Endodermal cell (in vitro differentiated cells): ENCODE results near the gene ABCB11. TPM values are rescaled to one million over a fixed set of nuclear protein-coding genes. Genes with fewer than 3 reads are reported as not detected.

Experiments used
- DNase-seq: peaks from one replicate; pipeline ENCODE4 v3.0.0-alpha.2; 2017
- H3K27ac ChIP-seq: 2 replicates; pipeline ENCODE4 v1.5.1; 2013; ENCODE audit warnings: mild to moderate bottlenecking, low read depth, low read length, moderate library complexity
- H3K27me3 ChIP-seq: 2 replicates; pipeline ENCODE4 v1.6.1; 2013; ENCODE audit warnings: mild to moderate bottlenecking, low read length, moderate library complexity; ENCODE audit not compliant: insufficient read depth, control insufficient read depth, poor library complexity, severe bottlenecking
- H3K36me3 ChIP-seq: 2 replicates; pipeline ENCODE4 v1.7.0; 2013; ENCODE audit warnings: mild to moderate bottlenecking, low read length, moderate library complexity; ENCODE audit not compliant: control insufficient read depth, insufficient read depth
- H3K4me1 ChIP-seq: one replicate; pipeline ENCODE4 v1.7.0; 2013; ENCODE audit warnings: low read length; ENCODE audit not compliant: control insufficient read depth, insufficient read depth
- H3K4me3 ChIP-seq: 2 replicates; pipeline ENCODE4 v1.5.1; 2013; ENCODE audit warnings: mild to moderate bottlenecking, low read length, moderate library complexity
- H3K9ac ChIP-seq: 2 replicates; pipeline ENCODE4 v1.6.1; 2013; ENCODE audit warnings: mild to moderate bottlenecking, low read length, moderate library complexity; ENCODE audit not compliant: poor library complexity, severe bottlenecking; ENCODE audit errors: extremely low read depth
- H3K9me3 ChIP-seq: 2 replicates; pipeline ENCODE4 v1.6.1; 2013; ENCODE audit warnings: mild to moderate bottlenecking, low read length, moderate library complexity; ENCODE audit not compliant: control insufficient read depth
- H3K27ac Mint-ChIP-seq: 2 replicates; pipeline ENCODE4 v1.8.0; 2020; ENCODE audit warnings: mixed read lengths
- H3K27me3 Mint-ChIP-seq: 2 replicates; pipeline ENCODE4 v1.8.0; 2021; ENCODE audit warnings: mild to moderate bottlenecking, mixed read lengths; ENCODE audit not compliant: insufficient read depth
- H3K36me3 Mint-ChIP-seq: 2 replicates; pipeline ENCODE4 v1.8.0; 2020; ENCODE audit warnings: low read depth, mixed read lengths
- H3K4me1 Mint-ChIP-seq: 2 replicates; pipeline ENCODE4 v1.8.0; 2020; ENCODE audit warnings: mixed read lengths
- H3K4me3 Mint-ChIP-seq: 2 replicates; pipeline ENCODE4 v1.8.0; 2020; ENCODE audit warnings: mild to moderate bottlenecking, moderate library complexity, mixed read lengths
- H3K9me3 Mint-ChIP-seq: 2 replicates; pipeline ENCODE4 v1.8.0; 2020; ENCODE audit warnings: mild to moderate bottlenecking, mixed read lengths
- WGBS, 2 experiments: methylation state at CpG; one replicate each; pipeline versions ENCODE4 v1.1.5 to v1.1.7; 2013; ENCODE audit warnings: missing lambda C conversion rate in 2 of 2, mixed read lengths in 1 of 2; ENCODE audit not compliant: insufficient coverage in 1 of 2, insufficient read length in 1 of 2; 5-methylcytosine and 5-hydroxymethylcytosine counted together
- total RNA-seq, 2 donors: library from RNA; stranded (reverse); fragmentation: NEBNext Ultra II Directional in 1 of 2; extraction: Animal tissue kit (Norgen Biotek cat#: 25700) in 1 of 2; gene quantifications; 2 replicates in 1 of 2; 3 replicates in 1 of 2; pipeline ENCODE4 v1.2.1, GENCODE V29; 2021
- TF ChIP-seq, protein P1 (sequence below): fragments of 200-600 bp; sonication (generic); conservative IDR thresholded peaks from 2 replicates; pipeline ENCODE4 v1.5.0; 2021; ENCODE audit warnings: antibody characterized with exemption, mild to moderate bottlenecking

The ABCB11 gene
- total RNA-seq, 2 donors from 2014 or later = 0.04 TPM

DNA sequence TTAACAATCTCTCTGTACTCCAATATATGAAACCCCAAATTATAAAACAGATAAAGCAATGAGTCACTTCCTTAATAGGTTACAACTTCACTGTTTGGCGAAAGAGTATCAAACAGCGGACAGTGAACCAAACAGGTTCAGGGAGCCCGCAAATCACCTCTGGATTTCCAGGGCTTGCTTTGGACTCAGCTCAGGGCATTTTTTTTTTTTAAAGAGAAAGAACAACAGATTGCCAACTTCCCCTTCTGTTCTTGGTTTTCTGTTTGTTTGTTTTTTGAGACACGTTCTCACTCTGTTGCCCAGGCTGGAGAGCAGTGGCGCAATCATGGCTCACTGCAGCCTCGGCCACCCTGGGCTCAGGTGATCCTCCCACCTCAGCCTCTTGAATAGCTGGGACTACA lies 52.7 kb downstream of the ABCB11 start:
- TF ChIP-seq, protein P1, sequence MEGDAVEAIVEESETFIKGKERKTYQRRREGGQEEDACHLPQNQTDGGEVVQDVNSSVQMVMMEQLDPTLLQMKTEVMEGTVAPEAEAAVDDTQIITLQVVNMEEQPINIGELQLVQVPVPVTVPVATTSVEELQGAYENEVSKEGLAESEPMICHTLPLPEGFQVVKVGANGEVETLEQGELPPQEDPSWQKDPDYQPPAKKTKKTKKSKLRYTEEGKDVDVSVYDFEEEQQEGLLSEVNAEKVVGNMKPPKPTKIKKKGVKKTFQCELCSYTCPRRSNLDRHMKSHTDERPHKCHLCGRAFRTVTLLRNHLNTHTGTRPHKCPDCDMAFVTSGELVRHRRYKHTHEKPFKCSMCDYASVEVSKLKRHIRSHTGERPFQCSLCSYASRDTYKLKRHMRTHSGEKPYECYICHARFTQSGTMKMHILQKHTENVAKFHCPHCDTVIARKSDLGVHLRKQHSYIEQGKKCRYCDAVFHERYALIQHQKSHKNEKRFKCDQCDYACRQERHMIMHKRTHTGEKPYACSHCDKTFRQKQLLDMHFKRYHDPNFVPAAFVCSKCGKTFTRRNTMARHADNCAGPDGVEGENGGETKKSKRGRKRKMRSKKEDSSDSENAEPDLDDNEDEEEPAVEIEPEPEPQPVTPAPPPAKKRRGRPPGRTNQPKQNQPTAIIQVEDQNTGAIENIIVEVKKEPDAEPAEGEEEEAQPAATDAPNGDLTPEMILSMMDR = no peak
- no peaks in the 10 kb centered on the region for H3K4me1 ChIP-seq
- H3K9me3 ChIP-seq = peaks cover 7% of the 10 kb centered on the region
- no peak overlapping the region for H3K4me3 Mint-ChIP-seq
- DNase-seq = no peak
- no peak overlapping the region for H3K27ac Mint-ChIP-seq
- no peak overlapping the region for H3K27ac ChIP-seq
- H3K27me3 ChIP-seq = no peaks in the 10 kb centered on the region
- H3K4me3 ChIP-seq = no peak overlapping the region
- no peaks in the 10 kb centered on the region for H3K36me3 ChIP-seq
- H3K27me3 Mint-ChIP-seq = peaks cover 2% of the 10 kb centered on the region
- 92 to 94% methylated on average over 6 of the region's 6 CpGs for WGBS, 2 experiments
- no peaks in the 10 kb centered on the region for H3K36me3 Mint-ChIP-seq
- no peak overlapping the region for H3K9ac ChIP-seq
- peaks cover 5% of the 10 kb centered on the region for H3K9me3 Mint-ChIP-seq
- H3K4me1 Mint-ChIP-seq = peaks cover 4% of the 10 kb centered on the region

- Mint-ChIP-seq H3K27ac (no peak overlapping the region), H3K4me3 (no peak overlapping the region), H3K4me1 (peaks cover 4% of the 10 kb centered on the region), H3K27me3 (peaks cover 8% of the 10 kb centered on the region), H3K9me3 (peaks cover 5% of the 10 kb centered on the region), H3K36me3 (no peaks in the 10 kb centered on the region)
- DNase-seq = no peak
- Histone ChIP-seq H3K27ac (no peak overlapping the region), H3K9ac (no peak overlapping the region), H3K4me1 (no peaks in the 10 kb centered on the region), H3K4me3 (peak overlapping the region; percentile 44), H3K27me3 (no peaks in the 10 kb centered on the region), H3K36me3 (no peaks in the 10 kb centered on the region), H3K9me3 (peaks cover 7% of the 10 kb centered on the region)
- 81% methylated on average over 4 of the region's 4 CpGs; no CpG with 5 or more reads in 1 of the 2 experiments for WGBS, 2 experiments
- TF ChIP-seq, protein P1 = no peak
Observed at GRCh38 chr2:168977608-168978007, 53.5 kb downstream of the ABCB11 start.

- WGBS, 2 experiments = 95 to 97% methylated on average over 6 of the region's 6 CpGs
- H3K9ac ChIP-seq = no peak overlapping the region
- DNase-seq = no peak
- Mint-ChIP-seq H3K27ac (no peak overlapping the region), H3K4me1 (peaks cover 4% of the 10 kb centered on the region), H3K9me3 (peaks cover 5% of the 10 kb centered on the region), H3K4me3 (no peak overlapping the region), H3K27me3 (peaks cover 17% of the 10 kb centered on the region), H3K36me3 (no peaks in the 10 kb centered on the region)
- H3K4me3 ChIP-seq = no peak overlapping the region
- TF ChIP-seq, protein P1 = no peak
- no peaks in the 10 kb centered on the region for H3K36me3 ChIP-seq
- peaks cover 6% of the 10 kb centered on the region for H3K27me3 ChIP-seq
- H3K9me3 ChIP-seq = peaks cover 7% of the 10 kb centered on the region
- H3K4me1 ChIP-seq = no peaks in the 10 kb centered on the region
- no peak overlapping the region for H3K27ac ChIP-seq
Observed at GRCh38 chr2:168976034-168976654, 55.0 kb downstream of the ABCB11 start.
